HEK293 (cell line): ENCODE data around the gene TIMM50.

ENCODE experiments used
- CTCF ChIA-PET: fragments of 350-600 bp; formaldehyde crosslinking; extraction: SDS; loops from one replicate; lab custom pipeline; 2021; ENCODE audit warnings: antibody characterized with exemption; lab: Yijun Ruan, JAX
- POLR2A ChIA-PET: fragments of 300-600 bp; formaldehyde crosslinking; extraction: SDS; loops from one replicate; lab custom pipeline; 2020; ENCODE audit warnings: antibody characterized with exemption, inconsistent platforms; lab: Yijun Ruan, JAX
- H3K27ac ChIP-seq: fragments of 200-500 bp; sonication (Bioruptor generic); 2 replicates; pipeline ENCODE4 v1.5.1; 2014; ENCODE audit warnings: low read depth, low read length, control low read depth, inconsistent platforms; ENCODE audit errors: extremely low read depth
- H3K36me3 ChIP-seq, 2 experiments: fragments of 200-500 bp in 1 of 2; sonication (Bioruptor generic) in 1 of 2; 1 replicate in 1 of 2; 2 replicates in 1 of 2; pipeline ENCODE4 v1.5.1; 2014 to 2017; ENCODE audit warnings: inconsistent platforms in 2 of 2, low read length in 2 of 2; ENCODE audit not compliant: control insufficient read depth in 2 of 2, insufficient read depth in 1 of 2
- H3K4me1 ChIP-seq: fragments of 200-500 bp; sonication (Bioruptor generic); 2 replicates; pipeline ENCODE4 v1.5.1; 2014; ENCODE audit warnings: mild to moderate bottlenecking, low read length, inconsistent platforms; ENCODE audit not compliant: control insufficient read depth, insufficient read depth
- H3K4me3 ChIP-seq: 2 replicates; pipeline ENCODE4 v1.5.1; 2011; ENCODE audit warnings: low read depth, mild to moderate bottlenecking, control low read depth, low read length, moderate library complexity
- H3K9me3 ChIP-seq: fragments of 200-500 bp; sonication (Bioruptor generic); 2 replicates; pipeline ENCODE4 v1.5.1; 2014; ENCODE audit warnings: low read depth, low read length, inconsistent platforms; ENCODE audit not compliant: control insufficient read depth, insufficient read depth
- BCL11B ChIP-seq: fragments of 450-650 bp; formaldehyde crosslinking; IDR thresholded peaks from 2 replicates; pipeline ENCODE4 v1.5.1; 2016; ENCODE audit warnings: low read depth, missing biosample characterization, missing genetic modification characterization
- GLI4 ChIP-seq: fragments of 450-650 bp; formaldehyde crosslinking; IDR thresholded peaks from 2 replicates; pipeline ENCODE4 v1.5.1; 2016; ENCODE audit warnings: missing biosample characterization, missing genetic modification characterization
- HOXD13 ChIP-seq: sonication (generic); formaldehyde crosslinking; IDR thresholded peaks from 2 replicates; pipeline ENCODE4 v1.8.0; 2022; ENCODE audit warnings: missing genetic modification reagents, borderline replicate concordance
- MYNN ChIP-seq: fragments of 450-650 bp; formaldehyde crosslinking; IDR thresholded peaks from 2 replicates; pipeline ENCODE4 v1.5.1; 2016; ENCODE audit warnings: missing biosample characterization, missing genetic modification characterization, borderline replicate concordance
- MZF1 ChIP-seq: fragments of 450-650 bp; formaldehyde crosslinking; IDR thresholded peaks from 2 replicates; pipeline ENCODE4 v1.5.1; 2017; ENCODE audit warnings: missing biosample characterization, missing genetic modification characterization, borderline replicate concordance
- OSR2 ChIP-seq: fragments of 450-650 bp; formaldehyde crosslinking; IDR thresholded peaks from 2 replicates; pipeline ENCODE4 v1.5.1; 2016; ENCODE audit warnings: missing biosample characterization, missing genetic modification characterization
- SP2 ChIP-seq: fragments of 450-650 bp; formaldehyde crosslinking; IDR thresholded peaks from 2 replicates; pipeline ENCODE4 v1.5.1; 2016; ENCODE audit warnings: missing biosample characterization, missing genetic modification characterization
- ZBTB1 ChIP-seq: fragments of 450-650 bp; formaldehyde crosslinking; IDR thresholded peaks from 2 replicates; pipeline ENCODE4 v1.5.1; 2016; ENCODE audit warnings: missing biosample characterization, missing genetic modification characterization
- ZNF133 ChIP-seq: fragments of 450-650 bp; formaldehyde crosslinking; IDR thresholded peaks from 2 replicates; pipeline ENCODE4 v1.5.1; 2016; ENCODE audit warnings: missing biosample characterization, missing genetic modification characterization
- ZNF19 ChIP-seq: fragments of 450-650 bp; formaldehyde crosslinking; IDR thresholded peaks from 2 replicates; pipeline ENCODE4; 2016; ENCODE audit warnings: missing biosample characterization, missing genetic modification characterization, low read depth
- ZNF202 ChIP-seq: fragments of 450-650 bp; formaldehyde crosslinking; IDR thresholded peaks from 2 replicates; pipeline ENCODE4 v1.5.1; 2016; ENCODE audit warnings: missing biosample characterization, missing genetic modification characterization, borderline replicate concordance
- ZNF37A ChIP-seq: fragments of 450-650 bp; IDR thresholded peaks from 2 replicates; pipeline ENCODE4 v1.5.1; 2018; ENCODE audit warnings: missing biosample characterization, missing genetic modification characterization
- ZNF549 ChIP-seq: fragments of 450-650 bp; IDR thresholded peaks from 2 replicates; pipeline ENCODE4 v1.5.1; 2018; ENCODE audit warnings: missing biosample characterization, missing genetic modification characterization, mild to moderate bottlenecking, inconsistent platforms, moderate library complexity
- ZNF571 ChIP-seq: fragments of 450-650 bp; formaldehyde crosslinking; IDR thresholded peaks from 2 replicates; pipeline ENCODE4 v1.5.0; 2017; ENCODE audit warnings: missing biosample characterization, missing genetic modification characterization
- ZNF701 ChIP-seq: fragments of 450-650 bp; formaldehyde crosslinking; IDR thresholded peaks from 2 replicates; pipeline ENCODE4 v1.5.1; 2016; ENCODE audit warnings: missing biosample characterization, missing genetic modification characterization
- ZXDB ChIP-seq: fragments of 450-650 bp; formaldehyde crosslinking; IDR thresholded peaks from 2 replicates; pipeline ENCODE4 v1.5.1; 2016; ENCODE audit warnings: missing biosample characterization, missing genetic modification characterization
- TF ChIP-seq, protein P1 (sequence below): fragments of 450-650 bp; formaldehyde crosslinking; IDR thresholded peaks from 2 replicates; pipeline ENCODE4 v1.5.1; 2016; ENCODE audit warnings: missing biosample characterization, missing genetic modification characterization
- TF ChIP-seq, protein P2 (sequence below): fragments of 450-650 bp; formaldehyde crosslinking; IDR thresholded peaks from 2 replicates; pipeline ENCODE4 v1.5.1; 2016; ENCODE audit warnings: missing biosample characterization, missing genetic modification characterization
- TF ChIP-seq, protein P3 (sequence below): IDR thresholded peaks from 2 replicates; pipeline ENCODE4 v1.6.1; 2011; ENCODE audit warnings: mild to moderate bottlenecking, low read depth, low read length, borderline replicate concordance
- TF ChIP-seq, protein P4 (sequence below): fragments of 450-650 bp; formaldehyde crosslinking; IDR thresholded peaks from 2 replicates; pipeline ENCODE4 v1.5.1; 2016; ENCODE audit warnings: missing biosample characterization, missing genetic modification characterization

The TIMM50 gene

DNA sequence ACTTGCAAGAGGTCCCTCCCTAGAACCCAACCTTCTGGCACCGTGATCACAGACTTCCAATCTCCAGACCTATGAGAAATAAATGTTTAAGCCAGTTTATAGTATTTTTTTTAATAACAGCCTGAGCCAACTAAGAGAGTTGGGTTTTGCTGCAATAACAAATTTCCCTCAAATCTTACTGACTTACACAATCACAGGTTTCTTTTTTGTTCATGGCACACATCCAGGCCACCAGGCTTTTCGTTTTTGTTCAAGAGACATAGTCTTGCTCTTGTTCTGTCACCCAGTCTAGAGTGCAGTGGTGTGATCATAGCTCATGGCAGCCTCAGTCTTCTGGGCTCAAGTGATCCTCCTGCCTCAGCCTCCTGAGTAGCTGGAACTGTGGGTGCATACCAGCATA lies 32.4 kb downstream of the TIMM50 start:
- Histone ChIP-seq H3K27ac (no peak overlapping the region), H3K4me3 (no peak overlapping the region), H3K36me3 (peaks cover 0 to 9% of the 10 kb centered on the region in 2 experiments; a peak in 1 of 3 replicates), H3K9me3 (no peaks in the 10 kb centered on the region), H3K4me1 (peaks cover 9% of the 10 kb centered on the region)
- ChIA-PET CTCF (interaction anchor here (0.6 to 3.7 kb wide), 4 partner anchors 10 to 414 kb away, joined by 3 to 24 read pairs (median 12); partner anchors contain the start of gene EID2B), POLR2A (interaction anchor here (0.6 to 2.0 kb wide), 5 partner anchors 21 to 115 kb away, joined by 3 to 8 read pairs (median 5); partner anchors contain the start of genes RPS16 and TIMM50)
- TF ChIP-seq ZNF202 (tag by site-specific recombination) (no peak), MZF1 (tag by site-specific recombination) (no peak), OSR2 (no peak), ZNF701 (no peak), MYNN (tag by site-specific recombination) (no peak), GLI4 (tag by site-specific recombination) (no peak), SP2 (no peak), ZNF37A (tag by site-specific recombination) (no peak), ZBTB1 (tag by site-specific recombination) (no peak), ZXDB (no peak), BCL11B (no peak), ZNF549 (tag by site-specific recombination) (no peak), ZNF133 (tag by site-specific recombination) (no peak), ZNF571 (no peak), HOXD13 (CRISPR knock-in tag) (no peak), ZNF19 (tag by site-specific recombination) (no peak)
- TF ChIP-seq, protein P1, sequence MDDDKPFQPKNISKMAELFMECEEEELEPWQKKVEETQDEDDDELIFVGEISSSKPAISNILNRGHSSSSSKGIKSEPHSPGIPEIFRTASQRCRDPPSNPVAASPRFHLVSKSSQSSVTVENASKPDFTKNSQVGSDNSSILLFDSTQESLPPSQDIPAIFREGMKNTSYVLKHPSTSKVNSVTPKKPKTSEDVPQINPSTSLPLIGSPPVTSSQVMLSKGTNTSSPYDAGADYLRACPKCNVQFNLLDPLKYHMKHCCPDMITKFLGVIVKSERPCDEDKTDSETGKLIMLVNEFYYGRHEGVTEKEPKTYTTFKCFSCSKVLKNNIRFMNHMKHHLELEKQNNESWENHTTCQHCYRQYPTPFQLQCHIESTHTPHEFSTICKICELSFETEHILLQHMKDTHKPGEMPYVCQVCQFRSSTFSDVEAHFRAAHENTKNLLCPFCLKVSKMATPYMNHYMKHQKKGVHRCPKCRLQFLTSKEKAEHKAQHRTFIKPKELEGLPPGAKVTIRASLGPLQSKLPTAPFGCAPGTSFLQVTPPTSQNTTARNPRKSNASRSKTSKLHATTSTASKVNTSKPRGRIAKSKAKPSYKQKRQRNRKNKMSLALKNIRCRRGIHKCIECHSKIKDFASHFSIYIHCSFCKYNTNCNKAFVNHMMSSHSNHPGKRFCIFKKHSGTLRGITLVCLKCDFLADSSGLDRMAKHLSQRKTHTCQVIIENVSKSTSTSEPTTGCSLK (tag by site-specific recombination): no peak
- TF ChIP-seq, protein P2, sequence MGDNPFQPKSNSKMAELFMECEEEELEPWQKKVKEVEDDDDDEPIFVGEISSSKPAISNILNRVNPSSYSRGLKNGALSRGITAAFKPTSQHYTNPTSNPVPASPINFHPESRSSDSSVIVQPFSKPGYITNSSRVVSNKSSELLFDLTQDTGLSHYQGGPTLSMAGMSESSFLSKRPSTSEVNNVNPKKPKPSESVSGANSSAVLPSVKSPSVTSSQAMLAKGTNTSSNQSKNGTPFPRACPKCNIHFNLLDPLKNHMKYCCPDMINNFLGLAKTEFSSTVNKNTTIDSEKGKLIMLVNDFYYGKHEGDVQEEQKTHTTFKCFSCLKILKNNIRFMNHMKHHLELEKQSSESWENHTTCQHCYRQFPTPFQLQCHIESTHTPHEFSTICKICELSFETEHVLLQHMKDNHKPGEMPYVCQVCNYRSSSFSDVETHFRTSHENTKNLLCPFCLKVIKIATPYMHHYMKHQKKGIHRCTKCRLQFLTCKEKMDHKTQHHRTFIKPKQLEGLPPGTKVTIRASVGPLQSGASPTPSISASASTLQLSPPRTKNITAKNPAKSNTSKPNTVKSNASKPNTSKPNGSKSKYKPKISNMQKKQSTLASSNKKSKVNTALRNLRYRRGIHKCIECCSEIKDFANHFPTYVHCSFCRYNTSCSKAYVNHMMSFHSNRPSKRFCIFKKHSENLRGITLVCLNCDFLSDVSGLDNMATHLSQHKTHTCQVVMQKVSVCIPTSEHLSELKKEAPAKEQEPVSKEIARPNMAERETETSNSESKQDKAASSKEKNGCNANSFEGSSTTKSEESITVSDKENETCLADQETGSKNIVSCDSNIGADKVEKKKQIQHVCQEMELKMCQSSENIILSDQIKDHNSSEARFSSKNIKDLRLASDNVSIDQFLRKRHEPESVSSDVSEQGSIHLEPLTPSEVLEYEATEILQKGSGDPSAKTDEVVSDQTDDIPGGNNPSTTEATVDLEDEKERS: no peak
- TF ChIP-seq, protein P3, sequence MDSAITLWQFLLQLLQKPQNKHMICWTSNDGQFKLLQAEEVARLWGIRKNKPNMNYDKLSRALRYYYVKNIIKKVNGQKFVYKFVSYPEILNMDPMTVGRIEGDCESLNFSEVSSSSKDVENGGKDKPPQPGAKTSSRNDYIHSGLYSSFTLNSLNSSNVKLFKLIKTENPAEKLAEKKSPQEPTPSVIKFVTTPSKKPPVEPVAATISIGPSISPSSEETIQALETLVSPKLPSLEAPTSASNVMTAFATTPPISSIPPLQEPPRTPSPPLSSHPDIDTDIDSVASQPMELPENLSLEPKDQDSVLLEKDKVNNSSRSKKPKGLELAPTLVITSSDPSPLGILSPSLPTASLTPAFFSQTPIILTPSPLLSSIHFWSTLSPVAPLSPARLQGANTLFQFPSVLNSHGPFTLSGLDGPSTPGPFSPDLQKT: no peak
- TF ChIP-seq, protein P4, sequence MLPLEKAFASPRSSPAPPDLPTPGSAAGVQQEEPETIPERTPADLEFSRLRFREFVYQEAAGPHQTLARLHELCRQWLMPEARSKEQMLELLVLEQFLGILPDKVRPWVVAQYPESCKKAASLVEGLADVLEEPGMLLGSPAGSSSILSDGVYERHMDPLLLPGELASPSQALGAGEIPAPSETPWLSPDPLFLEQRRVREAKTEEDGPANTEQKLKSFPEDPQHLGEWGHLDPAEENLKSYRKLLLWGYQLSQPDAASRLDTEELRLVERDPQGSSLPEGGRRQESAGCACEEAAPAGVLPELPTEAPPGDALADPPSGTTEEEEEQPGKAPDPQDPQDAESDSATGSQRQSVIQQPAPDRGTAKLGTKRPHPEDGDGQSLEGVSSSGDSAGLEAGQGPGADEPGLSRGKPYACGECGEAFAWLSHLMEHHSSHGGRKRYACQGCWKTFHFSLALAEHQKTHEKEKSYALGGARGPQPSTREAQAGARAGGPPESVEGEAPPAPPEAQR (tag by site-specific recombination): no peak
- TF ChIP-seq, all 188 proteins: peak for 0
